Peyer's patch (tissue), 4 donors: ENCODE results near the gene NMRK1.

Experiments used
- POLR2A ChIP-seq, 2 donors: fragments of 450-650 bp; IDR thresholded peaks; one replicate each; pipeline ENCODE4 v1.5.1; 2017; ENCODE audit warnings: antibody characterized with exemption in 2 of 2, mild to moderate bottlenecking in 2 of 2, moderate library complexity in 2 of 2
- TF ChIP-seq, protein P1 (sequence below), 6 experiments: fragments of 450-650 bp in 4 of 6; fragments of 200-600 bp in 2 of 6; sonication (generic) in 1 of 6; IDR thresholded peaks; one replicate each; pipeline ENCODE4 v1.5.1; 2017 to 2019; ENCODE audit warnings: antibody characterized with exemption in 6 of 6, mild to moderate bottlenecking in 3 of 6, moderate library complexity in 1 of 6

DNA sequence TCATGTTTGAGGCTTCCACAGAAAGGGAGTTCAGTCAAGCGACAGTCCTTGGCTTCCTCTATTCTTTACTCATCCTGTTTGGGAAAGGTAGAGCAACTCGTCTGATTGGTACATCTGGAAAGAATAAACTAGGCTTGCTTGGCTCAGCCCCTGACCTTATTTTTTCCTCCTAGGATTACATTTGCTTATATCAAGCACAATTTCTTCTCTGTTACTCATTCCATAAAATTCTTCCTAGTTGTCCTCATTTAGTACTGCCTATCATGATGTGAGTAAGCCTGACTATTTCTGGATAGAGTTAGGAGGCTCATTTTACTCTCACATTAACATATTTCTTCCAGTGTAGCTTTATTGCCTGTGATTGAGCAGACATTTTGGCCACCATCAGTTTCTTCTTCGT lies 48.9 kb downstream of the NMRK1 start:
- TF ChIP-seq, protein P1, sequence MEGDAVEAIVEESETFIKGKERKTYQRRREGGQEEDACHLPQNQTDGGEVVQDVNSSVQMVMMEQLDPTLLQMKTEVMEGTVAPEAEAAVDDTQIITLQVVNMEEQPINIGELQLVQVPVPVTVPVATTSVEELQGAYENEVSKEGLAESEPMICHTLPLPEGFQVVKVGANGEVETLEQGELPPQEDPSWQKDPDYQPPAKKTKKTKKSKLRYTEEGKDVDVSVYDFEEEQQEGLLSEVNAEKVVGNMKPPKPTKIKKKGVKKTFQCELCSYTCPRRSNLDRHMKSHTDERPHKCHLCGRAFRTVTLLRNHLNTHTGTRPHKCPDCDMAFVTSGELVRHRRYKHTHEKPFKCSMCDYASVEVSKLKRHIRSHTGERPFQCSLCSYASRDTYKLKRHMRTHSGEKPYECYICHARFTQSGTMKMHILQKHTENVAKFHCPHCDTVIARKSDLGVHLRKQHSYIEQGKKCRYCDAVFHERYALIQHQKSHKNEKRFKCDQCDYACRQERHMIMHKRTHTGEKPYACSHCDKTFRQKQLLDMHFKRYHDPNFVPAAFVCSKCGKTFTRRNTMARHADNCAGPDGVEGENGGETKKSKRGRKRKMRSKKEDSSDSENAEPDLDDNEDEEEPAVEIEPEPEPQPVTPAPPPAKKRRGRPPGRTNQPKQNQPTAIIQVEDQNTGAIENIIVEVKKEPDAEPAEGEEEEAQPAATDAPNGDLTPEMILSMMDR (IDR thresholded peaks at IDR 0.05) = no peak
- TF ChIP-seq POLR2A (IDR thresholded peaks at IDR 0.05) = no peak
